IPS-18a (cell line): Measurements from ENCODE around the gene MGRN1.

Experiments used
- H3K27ac ChIP-seq: one replicate; pipeline ENCODE4 v1.5.1; 2013; ENCODE audit warnings: low read length
- H3K27me3 ChIP-seq: one replicate; pipeline ENCODE4 v1.6.1; 2013; ENCODE audit warnings: mild to moderate bottlenecking, low read length; ENCODE audit not compliant: control insufficient read depth, insufficient read depth
- H3K36me3 ChIP-seq: one replicate; pipeline ENCODE4 v1.6.1; 2013; ENCODE audit warnings: low read depth, low read length; ENCODE audit not compliant: control insufficient read depth
- H3K4me1 ChIP-seq: one replicate; pipeline ENCODE4 v1.6.1; 2013; ENCODE audit warnings: low read depth, low read length; ENCODE audit not compliant: control insufficient read depth
- H3K4me3 ChIP-seq: one replicate; pipeline ENCODE4 v1.5.1; 2013; ENCODE audit warnings: low read length
- H3K9ac ChIP-seq: one replicate; pipeline ENCODE4 v1.6.1; 2013; ENCODE audit warnings: mild to moderate bottlenecking, low read length, moderate library complexity
- H3K9me3 ChIP-seq: one replicate; pipeline ENCODE4 v1.6.1; 2013; ENCODE audit warnings: low read depth, low read length; ENCODE audit not compliant: control insufficient read depth

Gene MGRN1

DNA sequence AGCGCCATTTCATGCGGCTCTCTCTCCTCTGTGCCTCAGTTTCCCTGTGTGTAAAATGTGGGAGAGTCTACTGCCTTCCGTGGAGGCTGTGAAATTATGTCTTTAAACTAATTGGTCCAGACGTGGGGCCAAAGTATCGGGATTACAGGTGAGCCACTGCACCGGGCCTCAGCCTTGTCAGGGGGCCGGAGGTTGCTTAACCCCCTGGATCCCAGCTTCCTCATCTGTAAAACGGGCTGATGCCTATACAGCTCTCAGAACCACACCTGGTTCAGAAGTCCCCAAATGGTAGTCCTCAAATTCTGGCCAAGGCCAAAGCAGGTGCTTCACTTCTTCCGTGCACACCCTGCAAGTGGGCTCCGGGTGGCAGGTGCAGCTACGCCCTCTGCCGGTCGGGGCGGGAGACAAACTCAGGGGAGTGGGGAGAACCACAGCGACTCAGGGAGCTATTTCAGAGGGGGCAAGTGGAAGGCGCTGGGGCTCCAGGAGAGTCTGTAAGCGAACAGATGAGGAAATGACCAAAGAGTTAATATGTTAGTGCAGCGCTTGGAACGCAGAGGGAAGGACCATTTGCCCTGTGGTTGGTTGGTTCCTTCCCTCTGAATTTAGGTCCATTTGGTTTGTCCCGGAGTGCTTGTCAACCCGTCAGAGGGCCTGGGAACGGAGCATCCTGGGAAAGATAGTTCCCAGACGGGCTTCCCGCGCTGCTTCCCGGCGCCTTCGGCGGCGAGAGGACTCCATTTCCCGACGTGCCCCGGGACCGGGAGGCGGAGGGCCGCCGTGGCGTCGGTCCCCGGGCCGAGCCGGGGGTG, at the start of gene MGRN1:
MGRN1 (plus strand) TSS at position 812 of the 812 bp plus-strand sequence. CDS start 135 bp downstream, outside the sequence.
- Histone ChIP-seq H3K36me3 (no peaks in the 10 kb centered on the region), H3K9me3 (no peaks in the 10 kb centered on the region), H3K27ac (peak within 1 kb of the TSS; percentile 91), H3K4me3 (peak within 1 kb of the TSS; percentile 68), H3K27me3 (no peaks in the 10 kb centered on the region), H3K9ac (peak within 1 kb of the TSS; percentile 90), H3K4me1 (peaks cover 7% of the 10 kb centered on the region)

DNA sequence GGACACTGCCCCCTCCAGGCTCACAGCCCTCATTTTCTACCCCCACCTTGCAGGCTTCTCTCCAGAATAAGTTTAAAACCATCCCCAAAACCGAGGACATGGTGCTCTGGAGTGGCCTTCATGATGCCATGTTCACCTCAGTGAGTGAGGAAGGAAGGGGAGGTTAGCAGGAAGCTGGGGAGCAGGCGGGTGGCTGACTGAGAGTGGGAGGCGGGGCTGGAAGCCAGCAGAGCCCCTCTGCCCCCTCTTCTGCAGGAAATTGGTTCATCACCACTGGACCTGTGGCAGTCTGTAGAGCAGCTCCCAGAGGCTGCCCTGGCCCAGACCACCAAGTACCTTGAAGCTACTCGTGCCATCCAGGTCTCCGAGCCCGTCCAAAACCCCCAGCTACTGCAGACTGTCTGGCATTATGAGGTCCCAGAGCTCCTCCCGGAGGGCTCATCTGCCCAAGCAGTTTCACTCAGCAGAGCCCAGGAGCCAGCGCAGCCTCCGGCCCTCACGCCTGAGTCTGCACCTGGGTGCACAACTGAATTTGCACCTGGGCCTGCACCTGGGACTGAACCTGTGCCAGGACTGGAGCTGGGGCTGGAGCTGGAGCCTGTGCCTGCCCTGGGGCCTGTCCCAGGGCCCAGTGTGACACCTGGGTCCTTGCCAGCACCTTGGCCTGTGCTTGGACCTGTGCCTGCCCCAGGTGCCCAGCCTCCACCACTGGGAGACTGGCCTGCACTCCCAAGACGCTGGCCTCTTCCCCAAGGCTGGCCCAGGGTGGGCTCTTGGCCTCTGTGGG, 49.5 kb upstream of the MGRN1 start:
- Histone ChIP-seq H3K4me1 (peaks cover 12% of the 10 kb centered on the region), H3K9me3 (no peaks in the 10 kb centered on the region), H3K27me3 (no peaks in the 10 kb centered on the region), H3K4me3 (no peak overlapping the region), H3K27ac (no peak overlapping the region), H3K36me3 (no peaks in the 10 kb centered on the region), H3K9ac (no peak overlapping the region)

DNA sequence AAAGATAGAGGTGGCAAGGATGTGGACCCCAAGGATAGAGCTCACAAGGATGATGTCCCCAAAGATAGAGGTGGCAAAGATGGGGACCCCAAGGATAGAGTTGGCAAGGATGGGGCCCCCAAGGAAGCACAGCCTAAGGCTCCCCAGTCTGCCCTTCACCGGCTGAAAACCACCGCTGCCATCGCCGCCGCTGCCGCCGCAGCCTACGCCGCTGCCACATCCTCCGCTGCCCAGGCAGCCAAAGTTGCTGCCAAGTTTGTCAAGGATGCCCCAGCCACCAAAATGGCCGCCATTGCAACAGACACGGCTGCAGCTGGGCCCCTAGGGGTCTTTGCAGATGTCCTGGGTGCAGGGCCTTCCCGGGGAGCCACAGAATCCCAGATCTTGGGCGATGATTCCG, 48.6 kb upstream of the MGRN1 start:
- H3K4me3 ChIP-seq: no peak overlapping the region
- no peak overlapping the region for H3K27ac ChIP-seq
- H3K9me3 ChIP-seq: no peaks in the 10 kb centered on the region
- H3K4me1 ChIP-seq: peaks cover 4% of the 10 kb centered on the region
- no peaks in the 10 kb centered on the region for H3K36me3 ChIP-seq
- no peaks in the 10 kb centered on the region for H3K27me3 ChIP-seq
- H3K9ac ChIP-seq: no peak overlapping the region

DNA sequence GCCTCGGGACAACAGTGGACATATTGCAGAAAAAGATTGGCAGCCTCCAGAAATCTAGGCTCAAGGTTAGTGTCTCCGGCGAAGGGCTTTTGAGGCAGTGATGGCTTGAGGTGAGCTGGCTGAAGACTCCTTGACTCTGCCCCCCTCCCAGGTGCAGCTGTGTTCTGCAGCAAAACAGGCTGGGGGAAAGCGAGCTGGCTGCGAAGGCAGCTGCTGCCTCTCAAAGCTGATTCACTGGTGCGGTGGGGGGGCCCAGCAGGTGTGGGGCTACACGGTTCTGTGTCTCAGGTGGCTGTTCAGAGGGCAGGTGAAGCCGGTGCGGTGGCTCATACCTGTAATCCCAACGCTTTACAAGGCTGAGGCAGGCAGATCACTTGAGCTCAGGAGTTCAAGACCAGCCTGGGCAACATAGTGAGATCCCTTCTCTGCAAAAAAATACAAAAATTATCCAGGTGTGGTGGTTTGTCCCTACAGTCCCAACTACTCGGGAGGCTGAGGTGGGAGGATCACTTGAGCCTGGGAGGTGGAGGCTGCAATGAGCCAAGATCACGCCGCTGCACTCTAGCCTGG, 45.6 kb upstream of the MGRN1 start:
- H3K27ac ChIP-seq: no peak overlapping the region

DNA sequence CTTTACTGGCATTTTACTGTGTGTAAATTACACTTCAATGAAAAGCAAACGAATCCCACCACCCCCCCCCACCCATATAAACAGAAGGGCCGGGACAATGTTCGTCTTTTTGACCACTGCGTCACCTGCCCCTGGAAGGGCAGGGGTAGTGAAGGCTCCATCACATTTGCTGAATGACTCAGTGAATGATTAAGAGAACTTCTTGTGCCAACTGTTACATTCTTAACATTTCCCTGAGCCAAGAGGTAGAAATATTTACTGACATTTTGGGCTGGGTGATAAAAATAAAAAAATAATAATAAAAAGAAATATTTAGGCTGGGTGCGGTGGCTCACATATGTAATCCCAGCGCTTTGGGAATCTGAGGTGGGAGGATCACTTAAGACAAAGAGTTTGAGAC, 44.4 kb upstream of the MGRN1 start:
- Histone ChIP-seq H3K36me3 (no peaks in the 10 kb centered on the region), H3K9me3 (no peaks in the 10 kb centered on the region), H3K4me3 (no peak overlapping the region), H3K27ac (no peak overlapping the region), H3K4me1 (no peaks in the 10 kb centered on the region), H3K9ac (no peak overlapping the region), H3K27me3 (no peaks in the 10 kb centered on the region)

More for the DNA sequence above, 45.6 kb upstream of the MGRN1 start:
- H3K4me3 ChIP-seq: no peak overlapping the region
- H3K4me1 ChIP-seq: no peaks in the 10 kb centered on the region
- H3K36me3 ChIP-seq: no peaks in the 10 kb centered on the region
- H3K27me3 ChIP-seq: no peaks in the 10 kb centered on the region
- no peaks in the 10 kb centered on the region for H3K9me3 ChIP-seq
- no peak overlapping the region for H3K9ac ChIP-seq

DNA sequence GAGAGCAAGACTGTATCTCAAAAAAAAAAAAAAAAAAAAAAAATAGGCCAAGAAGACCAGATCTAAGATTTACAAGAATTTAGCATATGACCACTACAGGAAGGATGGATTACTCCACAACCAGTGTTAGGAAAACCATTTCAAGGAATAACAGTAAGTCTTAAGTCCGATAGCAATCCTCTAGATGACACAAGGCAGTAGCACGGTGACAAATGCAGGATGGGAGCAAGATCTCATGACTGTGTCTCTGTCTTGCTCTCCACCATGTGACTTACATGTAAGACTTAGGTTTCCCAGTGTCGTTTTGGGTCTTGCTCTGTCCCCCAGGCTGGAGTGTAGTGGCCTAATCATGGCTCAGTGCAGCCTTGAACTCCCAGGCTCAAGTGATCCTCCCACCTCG, 40.7 kb upstream of the MGRN1 start:
- Histone ChIP-seq H3K9ac (no peak overlapping the region), H3K27ac (no peak overlapping the region)

DNA sequence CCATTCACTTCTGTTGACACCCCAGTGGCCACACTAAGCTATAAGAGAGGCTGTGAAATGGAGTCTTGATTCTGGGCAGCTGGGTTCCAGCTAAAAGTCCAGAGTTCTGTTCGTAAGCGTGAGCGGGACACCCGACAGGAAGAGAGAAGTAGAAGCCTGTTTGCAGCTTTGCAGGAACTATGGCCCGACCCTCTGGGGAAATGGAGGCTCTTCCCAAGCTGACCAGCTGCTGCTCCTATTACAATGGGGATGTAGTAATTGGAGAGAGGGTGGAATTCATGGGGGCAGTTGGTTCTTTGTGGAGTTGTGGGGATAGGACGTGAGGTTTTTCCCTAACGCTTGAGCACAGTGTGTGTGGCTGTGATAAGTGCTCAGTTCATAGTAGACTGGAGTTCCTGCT, 38.3 kb upstream of the MGRN1 start:
- Histone ChIP-seq H3K9me3 (no peaks in the 10 kb centered on the region), H3K36me3 (no peaks in the 10 kb centered on the region), H3K27me3 (no peaks in the 10 kb centered on the region), H3K4me1 (no peaks in the 10 kb centered on the region), H3K9ac (no peak overlapping the region), H3K27ac (no peak overlapping the region), H3K4me3 (no peak overlapping the region)

More for the DNA sequence above, 40.7 kb upstream of the MGRN1 start:
- Histone ChIP-seq H3K4me3 (no peak overlapping the region), H3K36me3 (no peaks in the 10 kb centered on the region), H3K4me1 (no peaks in the 10 kb centered on the region), H3K27me3 (no peaks in the 10 kb centered on the region), H3K9me3 (no peaks in the 10 kb centered on the region)

DNA sequence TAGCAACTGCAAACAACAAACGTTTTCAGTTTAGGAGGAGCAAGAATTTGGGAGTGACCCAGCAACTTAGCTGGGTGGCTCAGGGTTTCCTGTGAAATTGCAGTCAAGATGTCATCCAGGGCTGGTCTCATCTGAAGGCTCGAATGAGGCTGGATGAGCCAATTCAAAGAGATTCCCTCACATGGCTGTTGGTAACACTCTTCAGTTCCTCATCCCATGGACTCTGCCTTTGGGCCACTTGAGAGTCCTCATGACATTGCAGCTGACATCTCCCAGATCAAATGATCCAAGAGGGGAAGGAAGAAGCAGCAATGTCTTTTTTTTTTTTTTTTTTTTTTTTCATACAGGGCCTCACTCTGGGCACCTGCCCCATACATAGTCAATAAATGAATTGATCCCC, 36.2 kb upstream of the MGRN1 start:
- no peak overlapping the region for H3K27ac ChIP-seq
- H3K36me3 ChIP-seq: no peaks in the 10 kb centered on the region
- H3K9ac ChIP-seq: no peak overlapping the region
- H3K4me1 ChIP-seq: peaks cover 6% of the 10 kb centered on the region
- no peak overlapping the region for H3K4me3 ChIP-seq
- no peaks in the 10 kb centered on the region for H3K27me3 ChIP-seq
- H3K9me3 ChIP-seq: no peaks in the 10 kb centered on the region

DNA sequence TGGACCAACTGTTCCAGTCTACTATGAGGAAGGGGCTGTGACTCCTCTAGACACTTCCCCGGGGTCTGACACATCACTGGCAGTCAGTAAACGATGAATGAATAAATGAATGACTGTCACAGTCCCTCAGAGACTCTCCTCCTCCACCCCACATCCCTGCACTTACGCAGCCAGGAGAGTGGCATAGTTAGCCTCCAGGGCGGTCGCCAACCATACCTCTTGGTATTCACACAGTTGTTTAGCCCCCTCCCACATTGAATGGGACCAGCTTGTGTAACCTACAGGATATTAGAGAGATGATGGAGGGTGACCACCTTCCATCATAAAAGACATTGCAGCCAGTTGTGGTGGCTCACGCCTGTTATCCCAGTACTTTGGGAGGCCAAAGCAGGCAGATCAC, 35.7 kb upstream of the MGRN1 start:
- no peak overlapping the region for H3K27ac ChIP-seq
- H3K9ac ChIP-seq: no peak overlapping the region
- no peaks in the 10 kb centered on the region for H3K9me3 ChIP-seq
- no peak overlapping the region for H3K4me3 ChIP-seq
- H3K4me1 ChIP-seq: peaks cover 9% of the 10 kb centered on the region
- H3K36me3 ChIP-seq: no peaks in the 10 kb centered on the region
- H3K27me3 ChIP-seq: no peaks in the 10 kb centered on the region

DNA sequence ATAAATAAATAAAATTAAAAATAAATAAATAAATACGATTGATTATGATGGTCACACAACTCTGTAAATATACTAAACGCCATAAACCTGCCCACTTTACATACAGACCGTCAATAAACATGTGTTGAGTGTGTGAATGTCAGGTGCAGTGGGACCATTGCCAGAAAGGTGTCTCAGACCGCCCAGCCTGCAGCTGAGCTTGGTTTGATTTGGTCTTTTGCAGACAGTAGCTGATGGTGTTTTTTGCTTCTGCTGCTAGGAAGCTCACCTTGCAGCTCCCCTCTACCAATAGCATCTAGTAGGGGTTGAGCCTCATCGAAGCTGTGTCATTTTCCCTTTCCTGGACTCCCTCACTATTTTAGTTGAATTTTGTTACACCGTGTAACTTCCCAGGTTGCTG, 33.4 kb upstream of the MGRN1 start:
- Histone ChIP-seq H3K9me3 (no peaks in the 10 kb centered on the region), H3K27ac (no peak overlapping the region), H3K27me3 (no peaks in the 10 kb centered on the region), H3K36me3 (no peaks in the 10 kb centered on the region), H3K4me3 (no peak overlapping the region), H3K9ac (no peak overlapping the region), H3K4me1 (peaks cover 9% of the 10 kb centered on the region)

DNA sequence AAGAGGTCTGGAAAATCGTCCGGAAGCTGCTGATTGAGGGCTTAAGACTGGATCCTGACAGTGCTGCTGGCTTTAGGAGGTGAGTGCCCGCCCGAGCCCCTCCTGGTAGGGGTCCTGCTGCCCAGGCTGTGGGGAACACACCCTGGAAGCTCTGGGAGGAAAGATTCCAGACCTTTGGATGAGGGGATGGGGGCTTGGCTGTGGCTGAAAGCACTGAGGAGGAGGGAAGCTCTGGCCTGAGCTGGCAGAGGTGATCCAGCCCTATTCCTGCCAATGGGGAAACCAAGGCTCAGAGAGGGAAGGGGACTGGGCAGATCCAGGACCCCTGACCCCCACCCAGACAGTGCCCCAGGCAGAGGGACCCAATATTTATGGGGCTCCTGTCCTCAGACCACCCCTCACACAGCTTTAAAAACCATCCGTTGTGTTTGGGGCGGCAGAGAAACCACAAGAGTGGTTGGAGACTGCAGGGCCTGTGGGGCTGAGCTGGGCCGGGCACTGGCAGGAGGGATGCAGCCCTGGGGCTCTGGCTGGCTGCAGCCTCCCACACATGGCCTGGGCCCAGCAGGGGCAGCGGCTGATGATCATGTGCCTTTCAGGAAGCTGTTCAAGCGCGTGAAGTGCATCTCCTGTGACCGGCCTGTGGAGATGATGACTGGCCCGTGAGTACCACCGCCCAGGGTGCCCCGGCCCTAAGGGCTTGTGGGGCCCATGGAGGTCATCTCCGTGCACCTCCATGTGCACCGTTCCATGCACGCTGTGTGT, 32.7 kb upstream of the MGRN1 start:
- Histone ChIP-seq H3K4me3 (no peak overlapping the region), H3K27ac (no peak overlapping the region), H3K27me3 (no peaks in the 10 kb centered on the region), H3K36me3 (no peaks in the 10 kb centered on the region), H3K9ac (no peak overlapping the region), H3K4me1 (peaks cover 9% of the 10 kb centered on the region), H3K9me3 (no peaks in the 10 kb centered on the region)
